K562 (cell line): ENCODE results near the gene SUPT3H. TPM values are rescaled to one million over a fixed set of nuclear protein-coding genes. Genes with fewer than 3 reads are reported as not detected.

Experiments used
- CBFA2T3 ChIP-seq: fragments of 450-650 bp; IDR thresholded peaks from 2 replicates; pipeline ENCODE4 v1.6.1; 2017
- DMBX1 ChIP-seq: fragments of 250-450 bp; sonication (Bioruptor Pico); IDR thresholded peaks from 2 replicates; pipeline ENCODE4 v1.8.0; 2022; ENCODE audit warnings: inconsistent platforms, mild to moderate bottlenecking, moderate library complexity, borderline replicate concordance
- EP400 ChIP-seq: fragments of 450-650 bp; IDR thresholded peaks from 2 replicates; pipeline ENCODE4 v1.6.1; 2017; ENCODE audit warnings: antibody characterized with exemption, mild to moderate bottlenecking, moderate library complexity
- FOXM1 ChIP-seq, 2 experiments: fragments of 450-650 bp in 1 of 2; sonication (generic) in 1 of 2; formaldehyde crosslinking in 1 of 2; IDR thresholded peaks; 2 replicates each; pipeline versions ENCODE4 v1.6.1 to v1.9.0; 2017 to 2022; ENCODE audit warnings: low read depth in 2 of 2, mild to moderate bottlenecking in 2 of 2, missing genetic modification reagents in 1 of 2, moderate library complexity in 1 of 2
- GABPB1 ChIP-seq: sonication (generic); formaldehyde crosslinking; IDR thresholded peaks from 2 replicates; pipeline ENCODE4 v1.8.0; 2022; ENCODE audit warnings: mild to moderate bottlenecking, missing genetic modification reagents
- MEIS2 ChIP-seq: fragments of 450-650 bp; IDR thresholded peaks from 2 replicates; pipeline ENCODE4 v1.6.1; 2014; ENCODE audit warnings: mild to moderate bottlenecking; ENCODE audit not compliant: partially characterized antibody
- MTA2 ChIP-seq: fragments of 450-650 bp; IDR thresholded peaks from 2 replicates; pipeline ENCODE4 v1.6.1; 2016; ENCODE audit warnings: low read depth
- MXI1 ChIP-seq: IDR thresholded peaks from 2 replicates; pipeline ENCODE4 v1.6.1; 2011; ENCODE audit warnings: low read depth, mild to moderate bottlenecking, improper control_type of control experiment, low read length
- SMARCE1 ChIP-seq: fragments of 450-650 bp; IDR thresholded peaks from 2 replicates; pipeline ENCODE4 v1.7.1; 2016; ENCODE audit warnings: mild to moderate bottlenecking
- ZNF77 ChIP-seq: fragments of 250-450 bp; sonication (Bioruptor Pico); IDR thresholded peaks from 2 replicates; pipeline ENCODE4 v1.5.0; 2020
- polyA plus RNA-seq, 8 experiments: library from polyadenylated mRNA; depleted of rRNA in 4 of 8; stranded (reverse) in 5 of 8; unstranded in 3 of 8; fragments of >200 nt; fragmentation: Nextera tagmentation in 2 of 8; fragmentation: Illumina TruSeq in 1 of 8; extraction: Ambion mirVana in 2 of 8; extraction: Trizol in 1 of 8; gene quantifications; 2 replicates each; pipeline versions ENCODE4 v1.2.1 to v1.2.3, GENCODE V29; 2011 to 2014; ENCODE audit warnings: inconsistent platforms in 1 of 8, missing spikeins in 1 of 8
- total RNA-seq, 7 experiments: library from RNA; depleted of rRNA in 6 of 7; stranded (reverse); fragments of >200 nt in 6 of 7; fragmentation: Illumina TruSeq in 2 of 7; extraction: Trizol in 2 of 7; gene quantifications; 2 replicates each; pipeline versions ENCODE4 v1.2.1 to v1.2.3, GENCODE V29; 2011 to 2021; ENCODE audit warnings: low replicate concordance in 1 of 7
- TF ChIP-seq, protein P1 (sequence below): IDR thresholded peaks from 2 replicates; pipeline ENCODE4 v1.6.1; 2012; ENCODE audit warnings: low read depth, low read length, improper control_type of control experiment, borderline replicate concordance
- TF ChIP-seq, protein P2 (sequence below): sonication (generic); formaldehyde crosslinking; IDR thresholded peaks from 2 replicates; pipeline ENCODE4 v1.8.1; 2023; ENCODE audit warnings: mild to moderate bottlenecking, missing genetic modification reagents
- TF ChIP-seq, protein P3 (sequence below): fragments of 200-800 bp; sonication (Bioruptor generic); IDR thresholded peaks from 2 replicates; pipeline ENCODE4 v1.6.1; 2016; ENCODE audit warnings: missing genetic modification characterization, missing compliant biosample characterization

The SUPT3H gene
- total and polyA plus RNA-seq, 9 of the 15 experiments (the other 6 are each of a cell fraction or from before 2014, with no cell fraction given): 7.2 to 16.3 (median 11.9) TPM

DNA sequence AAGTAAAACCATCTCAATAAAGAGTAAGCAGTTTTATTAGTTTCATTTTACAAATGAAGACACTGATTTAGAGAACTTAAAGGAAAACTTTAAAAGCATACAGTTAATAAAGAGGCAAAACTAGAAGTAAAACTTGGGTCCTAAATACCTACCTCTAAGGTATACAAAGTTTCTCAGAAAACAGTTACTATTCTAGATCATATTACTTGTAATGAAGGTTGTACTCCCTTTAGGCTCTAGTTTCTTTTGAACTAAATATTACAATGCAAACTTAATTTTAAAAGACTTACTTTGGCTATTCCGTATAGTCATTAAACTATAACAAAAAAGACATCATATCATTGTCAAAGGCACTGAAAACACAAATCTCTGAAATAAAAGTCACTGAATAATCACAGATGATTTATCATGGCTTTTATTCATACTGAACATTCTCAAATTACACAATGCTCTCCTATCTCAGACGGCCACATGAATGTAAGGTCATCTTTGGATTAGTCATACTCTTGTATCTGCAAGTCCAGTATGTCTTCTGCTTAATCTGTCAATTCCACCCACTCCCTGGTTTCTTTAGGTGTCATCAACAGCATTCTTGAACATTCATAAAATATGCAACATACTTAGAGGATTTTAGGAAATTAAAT, 411.2 kb downstream of the SUPT3H start (continued):
- TF ChIP-seq, protein P1, sequence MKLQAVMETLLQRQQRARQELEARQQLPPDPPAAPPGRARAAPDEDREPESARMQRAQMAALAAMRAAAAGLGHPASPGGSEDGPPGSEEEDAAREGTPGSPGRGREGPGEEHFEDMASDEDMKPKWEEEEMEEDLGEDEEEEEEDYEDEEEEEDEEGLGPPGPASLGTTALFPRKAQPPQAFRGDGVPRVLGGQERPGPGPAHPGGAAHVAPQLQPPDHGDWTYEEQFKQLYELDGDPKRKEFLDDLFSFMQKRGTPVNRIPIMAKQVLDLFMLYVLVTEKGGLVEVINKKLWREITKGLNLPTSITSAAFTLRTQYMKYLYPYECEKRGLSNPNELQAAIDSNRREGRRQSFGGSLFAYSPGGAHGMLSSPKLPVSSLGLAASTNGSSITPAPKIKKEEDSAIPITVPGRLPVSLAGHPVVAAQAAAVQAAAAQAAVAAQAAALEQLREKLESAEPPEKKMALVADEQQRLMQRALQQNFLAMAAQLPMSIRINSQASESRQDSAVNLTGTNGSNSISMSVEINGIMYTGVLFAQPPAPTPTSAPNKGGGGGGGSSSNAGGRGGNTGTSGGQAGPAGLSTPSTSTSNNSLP: peak; percentile 99
- TF ChIP-seq SMARCE1: peak; percentile 100
- TF ChIP-seq CBFA2T3: peak; percentile 100
- TF ChIP-seq MEIS2: peak; percentile 99
- TF ChIP-seq, protein P2, sequence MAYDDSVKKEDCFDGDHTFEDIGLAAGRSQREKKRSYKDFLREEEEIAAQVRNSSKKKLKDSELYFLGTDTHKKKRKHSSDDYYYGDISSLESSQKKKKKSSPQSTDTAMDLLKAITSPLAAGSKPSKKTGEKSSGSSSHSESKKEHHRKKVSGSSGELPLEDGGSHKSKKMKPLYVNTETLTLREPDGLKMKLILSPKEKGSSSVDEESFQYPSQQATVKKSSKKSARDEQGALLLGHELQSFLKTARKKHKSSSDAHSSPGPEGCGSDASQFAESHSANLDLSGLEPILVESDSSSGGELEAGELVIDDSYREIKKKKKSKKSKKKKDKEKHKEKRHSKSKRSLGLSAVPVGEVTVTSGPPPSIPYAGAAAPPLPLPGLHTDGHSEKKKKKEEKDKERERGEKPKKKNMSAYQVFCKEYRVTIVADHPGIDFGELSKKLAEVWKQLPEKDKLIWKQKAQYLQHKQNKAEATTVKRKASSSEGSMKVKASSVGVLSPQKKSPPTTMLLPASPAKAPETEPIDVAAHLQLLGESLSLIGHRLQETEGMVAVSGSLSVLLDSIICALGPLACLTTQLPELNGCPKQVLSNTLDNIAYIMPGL (CRISPR knock-in tag): no peak
- TF ChIP-seq EP400: peak; percentile 67
- TF ChIP-seq, protein P3, sequence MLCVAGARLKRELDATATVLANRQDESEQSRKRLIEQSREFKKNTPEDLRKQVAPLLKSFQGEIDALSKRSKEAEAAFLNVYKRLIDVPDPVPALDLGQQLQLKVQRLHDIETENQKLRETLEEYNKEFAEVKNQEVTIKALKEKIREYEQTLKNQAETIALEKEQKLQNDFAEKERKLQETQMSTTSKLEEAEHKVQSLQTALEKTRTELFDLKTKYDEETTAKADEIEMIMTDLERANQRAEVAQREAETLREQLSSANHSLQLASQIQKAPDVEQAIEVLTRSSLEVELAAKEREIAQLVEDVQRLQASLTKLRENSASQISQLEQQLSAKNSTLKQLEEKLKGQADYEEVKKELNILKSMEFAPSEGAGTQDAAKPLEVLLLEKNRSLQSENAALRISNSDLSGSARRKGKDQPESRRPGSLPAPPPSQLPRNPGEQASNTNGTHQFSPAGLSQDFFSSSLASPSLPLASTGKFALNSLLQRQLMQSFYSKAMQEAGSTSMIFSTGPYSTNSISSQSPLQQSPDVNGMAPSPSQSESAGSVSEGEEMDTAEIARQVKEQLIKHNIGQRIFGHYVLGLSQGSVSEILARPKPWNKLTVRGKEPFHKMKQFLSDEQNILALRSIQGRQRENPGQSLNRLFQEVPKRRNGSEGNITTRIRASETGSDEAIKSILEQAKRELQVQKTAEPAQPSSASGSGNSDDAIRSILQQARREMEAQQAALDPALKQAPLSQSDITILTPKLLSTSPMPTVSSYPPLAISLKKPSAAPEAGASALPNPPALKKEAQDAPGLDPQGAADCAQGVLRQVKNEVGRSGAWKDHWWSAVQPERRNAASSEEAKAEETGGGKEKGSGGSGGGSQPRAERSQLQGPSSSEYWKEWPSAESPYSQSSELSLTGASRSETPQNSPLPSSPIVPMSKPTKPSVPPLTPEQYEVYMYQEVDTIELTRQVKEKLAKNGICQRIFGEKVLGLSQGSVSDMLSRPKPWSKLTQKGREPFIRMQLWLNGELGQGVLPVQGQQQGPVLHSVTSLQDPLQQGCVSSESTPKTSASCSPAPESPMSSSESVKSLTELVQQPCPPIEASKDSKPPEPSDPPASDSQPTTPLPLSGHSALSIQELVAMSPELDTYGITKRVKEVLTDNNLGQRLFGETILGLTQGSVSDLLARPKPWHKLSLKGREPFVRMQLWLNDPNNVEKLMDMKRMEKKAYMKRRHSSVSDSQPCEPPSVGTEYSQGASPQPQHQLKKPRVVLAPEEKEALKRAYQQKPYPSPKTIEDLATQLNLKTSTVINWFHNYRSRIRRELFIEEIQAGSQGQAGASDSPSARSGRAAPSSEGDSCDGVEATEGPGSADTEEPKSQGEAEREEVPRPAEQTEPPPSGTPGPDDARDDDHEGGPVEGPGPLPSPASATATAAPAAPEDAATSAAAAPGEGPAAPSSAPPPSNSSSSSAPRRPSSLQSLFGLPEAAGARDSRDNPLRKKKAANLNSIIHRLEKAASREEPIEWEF (CRISPR knock-in tag): peak; percentile 97
- TF ChIP-seq MTA2: peak; percentile 100
- peak; percentile 94 for TF ChIP-seq DMBX1
- 0 out of 2 replicates have a peak, but pooled peaks have one; percentile 34 for TF ChIP-seq GABPB1 (CRISPR knock-in tag)
- peak; percentile 67; the same call in 1 of the 2 replicates for TF ChIP-seq MXI1
- TF ChIP-seq ZNF77 (CRISPR knock-in tag): no peak
- TF ChIP-seq FOXM1 (IDR thresholded peaks at IDR 0.05; ENCODE audit: low read depth): peak; percentile 99
- TF ChIP-seq FOXM1 (CRISPR knock-in tag; IDR thresholded peaks at IDR 0.05; ENCODE audit: low read depth): no peak
